K562 (cell line): ENCODE data around the gene PIK3R4.

ENCODE experiments used
- CCAR2 ChIP-seq: fragments of 200-400 bp; formaldehyde crosslinking; IDR thresholded peaks from 2 replicates; pipeline ENCODE4 v1.6.1; 2017; ENCODE audit warnings: mild to moderate bottlenecking, low read depth, low read length
- HNRNPK ChIP-seq: fragments of 200-400 bp; formaldehyde crosslinking; IDR thresholded peaks from one replicate; pipeline ENCODE4 v1.6.1; 2018; ENCODE audit warnings: mild to moderate bottlenecking, low read depth, low read length; ENCODE audit not compliant: poor library complexity, severe bottlenecking
- SETDB1 ChIP-seq: IDR thresholded peaks from one replicate; pipeline ENCODE4 v1.6.1; 2012; ENCODE audit warnings: low read length, control low read depth, inconsistent platforms
- SP1 ChIP-seq: sonication (generic); formaldehyde crosslinking; IDR thresholded peaks from 2 replicates; pipeline ENCODE4 v1.8.1; 2022; ENCODE audit warnings: mild to moderate bottlenecking, missing genetic modification reagents
- SREBF1 ChIP-seq: fragments of 150-350 bp; IDR thresholded peaks from 2 replicates; pipeline ENCODE4 v1.6.1; 2014; ENCODE audit warnings: antibody characterized with exemption, low read depth, low read length, borderline replicate concordance
- TAF1 ChIP-seq: IDR thresholded peaks from 2 replicates; pipeline ENCODE4 v1.6.1; 2011; ENCODE audit warnings: mild to moderate bottlenecking, low read length, moderate library complexity; ENCODE audit not compliant: insufficient read depth, control insufficient read depth, severe bottlenecking; ENCODE audit errors: extremely low read depth
- TBL1XR1 ChIP-seq, 2 experiments: IDR thresholded peaks; 2 replicates each; pipeline ENCODE4 v1.6.1; 2012; ENCODE audit warnings: improper control_type of control experiment in 2 of 2, low read length in 2 of 2, mild to moderate bottlenecking in 1 of 2
- TF ChIP-seq, protein P1 (sequence below): fragments of 450-650 bp; IDR thresholded peaks from 2 replicates; pipeline ENCODE4 v1.6.1; 2016; ENCODE audit warnings: missing biosample characterization, missing genetic modification characterization
- TF ChIP-seq, protein P2 (sequence below): sonication (generic); formaldehyde crosslinking; IDR thresholded peaks from 2 replicates; pipeline ENCODE4 v1.5.0; 2020; ENCODE audit warnings: missing genetic modification reagents
- TF ChIP-seq, protein P3 (sequence below): sonication (generic); formaldehyde crosslinking; IDR thresholded peaks from 2 replicates; pipeline ENCODE4 v1.9.0; 2022; ENCODE audit warnings: mild to moderate bottlenecking, missing genetic modification reagents

DNA sequence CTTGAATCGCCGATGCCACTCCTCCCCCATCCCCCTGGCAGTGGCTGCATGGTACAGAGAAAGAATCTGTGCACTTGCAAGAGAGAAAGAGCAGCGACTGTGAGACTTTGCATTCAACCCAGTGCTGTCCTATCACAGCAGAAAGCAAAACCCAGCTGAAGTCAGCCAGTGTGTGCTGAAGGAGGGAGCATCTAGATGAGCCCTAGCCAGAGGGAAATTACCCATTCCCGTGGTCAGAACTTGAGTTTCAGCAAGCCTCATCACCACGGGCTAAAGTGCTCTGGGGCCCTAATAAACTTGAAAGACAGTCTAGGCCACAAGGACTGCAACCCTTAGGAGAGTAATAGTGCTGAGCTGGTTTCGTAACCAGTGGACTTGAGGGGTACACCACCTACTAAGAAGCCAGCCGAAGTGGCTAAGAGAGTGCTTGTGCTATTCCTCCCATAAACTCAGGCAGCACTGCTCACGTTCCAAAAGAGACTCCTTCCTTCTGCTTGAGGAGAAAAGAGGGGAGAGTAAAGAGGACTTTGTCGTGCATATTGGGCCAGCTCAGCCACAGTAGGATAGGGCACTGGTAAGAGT is 15.2 kb upstream of the PIK3R4 start:
- TF ChIP-seq TBL1XR1 (IDR thresholded peaks at IDR 0.05; ENCODE audit: low read length in 2 of 2) (no peak), SETDB1 (no peak), TAF1 (no peak), CCAR2 (no peak), SP1 (CRISPR knock-in tag) (no peak), SREBF1 (no peak), HNRNPK (no peak)
- TF ChIP-seq, protein P1, sequence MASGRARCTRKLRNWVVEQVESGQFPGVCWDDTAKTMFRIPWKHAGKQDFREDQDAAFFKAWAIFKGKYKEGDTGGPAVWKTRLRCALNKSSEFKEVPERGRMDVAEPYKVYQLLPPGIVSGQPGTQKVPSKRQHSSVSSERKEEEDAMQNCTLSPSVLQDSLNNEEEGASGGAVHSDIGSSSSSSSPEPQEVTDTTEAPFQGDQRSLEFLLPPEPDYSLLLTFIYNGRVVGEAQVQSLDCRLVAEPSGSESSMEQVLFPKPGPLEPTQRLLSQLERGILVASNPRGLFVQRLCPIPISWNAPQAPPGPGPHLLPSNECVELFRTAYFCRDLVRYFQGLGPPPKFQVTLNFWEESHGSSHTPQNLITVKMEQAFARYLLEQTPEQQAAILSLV (tag), result no peak
- TF ChIP-seq, protein P2, sequence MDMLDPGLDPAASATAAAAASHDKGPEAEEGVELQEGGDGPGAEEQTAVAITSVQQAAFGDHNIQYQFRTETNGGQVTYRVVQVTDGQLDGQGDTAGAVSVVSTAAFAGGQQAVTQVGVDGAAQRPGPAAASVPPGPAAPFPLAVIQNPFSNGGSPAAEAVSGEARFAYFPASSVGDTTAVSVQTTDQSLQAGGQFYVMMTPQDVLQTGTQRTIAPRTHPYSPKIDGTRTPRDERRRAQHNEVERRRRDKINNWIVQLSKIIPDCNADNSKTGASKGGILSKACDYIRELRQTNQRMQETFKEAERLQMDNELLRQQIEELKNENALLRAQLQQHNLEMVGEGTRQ, result no peak
- TF ChIP-seq, protein P3, sequence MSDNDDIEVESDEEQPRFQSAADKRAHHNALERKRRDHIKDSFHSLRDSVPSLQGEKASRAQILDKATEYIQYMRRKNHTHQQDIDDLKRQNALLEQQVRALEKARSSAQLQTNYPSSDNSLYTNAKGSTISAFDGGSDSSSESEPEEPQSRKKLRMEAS (CRISPR knock-in tag), result no peak
